ENCODE results near the gene PTBP3. TPM values are rescaled to one million over a fixed set of nuclear protein-coding genes. Genes with fewer than 3 reads are reported as not detected.

PTBP3 gene
- total and polyA plus RNA-seq, 2 of the 13 experiments (the other 11 are each of a cell fraction or from before 2014, with no cell fraction given): 52.8 to 61.1 TPM

DNA sequence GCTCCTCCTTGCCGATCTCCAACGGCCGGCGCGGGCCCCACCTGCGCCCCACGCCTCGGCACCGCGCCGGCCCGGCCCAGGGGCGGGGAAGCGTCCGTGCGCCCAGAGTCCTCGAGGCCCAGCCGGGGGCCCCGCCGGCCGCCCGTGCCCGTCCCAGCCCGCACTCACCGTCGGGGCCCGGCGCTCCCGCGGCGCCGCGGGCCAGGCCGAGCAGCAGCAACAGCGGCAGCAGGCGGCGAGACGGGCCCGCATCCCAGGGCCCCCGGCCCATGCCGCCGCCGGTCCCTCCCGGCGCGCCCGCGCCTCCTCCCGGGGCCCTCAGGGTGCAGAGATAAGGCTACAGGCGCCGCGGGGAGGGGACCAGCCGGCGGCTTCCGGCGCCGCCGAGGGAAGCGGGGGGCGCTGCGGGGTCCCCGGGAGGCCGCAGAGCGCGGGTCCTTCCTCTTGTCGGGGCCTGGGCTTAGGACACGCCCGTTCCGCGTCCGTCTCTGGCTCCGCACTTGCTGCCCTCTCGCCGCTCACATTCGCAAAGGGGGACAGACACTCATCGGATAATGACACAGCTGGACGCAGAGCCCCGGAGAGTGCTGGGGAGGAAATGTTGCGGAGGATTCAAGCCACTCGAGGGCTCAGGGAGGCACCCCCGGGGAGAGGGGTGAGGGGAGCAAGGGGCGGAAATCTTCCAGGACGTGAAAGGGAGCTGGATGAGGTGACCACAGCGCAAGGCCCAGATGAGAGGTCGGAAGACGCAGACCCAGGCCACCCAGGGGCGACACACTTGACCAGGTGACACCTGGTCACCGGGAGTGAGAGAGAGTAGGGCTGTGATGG lies 158.2 kb downstream of the PTBP3 start, which contains the start of gene SUSD1 (continued):
- TF ChIP-seq KLF13 (CRISPR knock-in tag; IDR thresholded peaks at IDR 0.05): no peak
- TF ChIP-seq RFX5 (IDR thresholded peaks at IDR 0.05; ENCODE audit: low read depth, low read length): no peak
- no peak for TF ChIP-seq ERF (CRISPR knock-in tag; IDR thresholded peaks at IDR 0.05)
- no peak for TF ChIP-seq ZFP1 (CRISPR knock-in tag; IDR thresholded peaks at IDR 0.05)
- 0 out of 2 replicates have a peak, but pooled peaks have one; percentile 5 for TF ChIP-seq ZNF281 (CRISPR knock-in tag; IDR thresholded peaks at IDR 0.05; ENCODE audit: borderline replicate concordance)
- TF ChIP-seq KLF9 (CRISPR knock-in tag; IDR thresholded peaks at IDR 0.05; ENCODE audit: low read depth): no peak
- no peak for TF ChIP-seq SRSF4 (IDR thresholded peaks at IDR 0.05; ENCODE audit: low read depth, low read length, poor library complexity, severe bottlenecking)
- TF ChIP-seq ZNF18 (CRISPR knock-in tag; IDR thresholded peaks at IDR 0.05; ENCODE audit: insufficient replicate concordance): no peak
- no peak for TF ChIP-seq MYNN (CRISPR knock-in tag; IDR thresholded peaks at IDR 0.05; ENCODE audit: low read depth)
- TF ChIP-seq, protein P1, sequence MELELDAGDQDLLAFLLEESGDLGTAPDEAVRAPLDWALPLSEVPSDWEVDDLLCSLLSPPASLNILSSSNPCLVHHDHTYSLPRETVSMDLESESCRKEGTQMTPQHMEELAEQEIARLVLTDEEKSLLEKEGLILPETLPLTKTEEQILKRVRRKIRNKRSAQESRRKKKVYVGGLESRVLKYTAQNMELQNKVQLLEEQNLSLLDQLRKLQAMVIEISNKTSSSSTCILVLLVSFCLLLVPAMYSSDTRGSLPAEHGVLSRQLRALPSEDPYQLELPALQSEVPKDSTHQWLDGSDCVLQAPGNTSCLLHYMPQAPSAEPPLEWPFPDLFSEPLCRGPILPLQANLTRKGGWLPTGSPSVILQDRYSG (CRISPR knock-in tag; IDR thresholded peaks at IDR 0.05): no peak
- TF ChIP-seq, protein P2, sequence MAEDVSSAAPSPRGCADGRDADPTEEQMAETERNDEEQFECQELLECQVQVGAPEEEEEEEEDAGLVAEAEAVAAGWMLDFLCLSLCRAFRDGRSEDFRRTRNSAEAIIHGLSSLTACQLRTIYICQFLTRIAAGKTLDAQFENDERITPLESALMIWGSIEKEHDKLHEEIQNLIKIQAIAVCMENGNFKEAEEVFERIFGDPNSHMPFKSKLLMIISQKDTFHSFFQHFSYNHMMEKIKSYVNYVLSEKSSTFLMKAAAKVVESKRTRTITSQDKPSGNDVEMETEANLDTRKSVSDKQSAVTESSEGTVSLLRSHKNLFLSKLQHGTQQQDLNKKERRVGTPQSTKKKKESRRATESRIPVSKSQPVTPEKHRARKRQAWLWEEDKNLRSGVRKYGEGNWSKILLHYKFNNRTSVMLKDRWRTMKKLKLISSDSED (CRISPR knock-in tag; IDR thresholded peaks at IDR 0.05): no peak
- TF ChIP-seq, protein P3, sequence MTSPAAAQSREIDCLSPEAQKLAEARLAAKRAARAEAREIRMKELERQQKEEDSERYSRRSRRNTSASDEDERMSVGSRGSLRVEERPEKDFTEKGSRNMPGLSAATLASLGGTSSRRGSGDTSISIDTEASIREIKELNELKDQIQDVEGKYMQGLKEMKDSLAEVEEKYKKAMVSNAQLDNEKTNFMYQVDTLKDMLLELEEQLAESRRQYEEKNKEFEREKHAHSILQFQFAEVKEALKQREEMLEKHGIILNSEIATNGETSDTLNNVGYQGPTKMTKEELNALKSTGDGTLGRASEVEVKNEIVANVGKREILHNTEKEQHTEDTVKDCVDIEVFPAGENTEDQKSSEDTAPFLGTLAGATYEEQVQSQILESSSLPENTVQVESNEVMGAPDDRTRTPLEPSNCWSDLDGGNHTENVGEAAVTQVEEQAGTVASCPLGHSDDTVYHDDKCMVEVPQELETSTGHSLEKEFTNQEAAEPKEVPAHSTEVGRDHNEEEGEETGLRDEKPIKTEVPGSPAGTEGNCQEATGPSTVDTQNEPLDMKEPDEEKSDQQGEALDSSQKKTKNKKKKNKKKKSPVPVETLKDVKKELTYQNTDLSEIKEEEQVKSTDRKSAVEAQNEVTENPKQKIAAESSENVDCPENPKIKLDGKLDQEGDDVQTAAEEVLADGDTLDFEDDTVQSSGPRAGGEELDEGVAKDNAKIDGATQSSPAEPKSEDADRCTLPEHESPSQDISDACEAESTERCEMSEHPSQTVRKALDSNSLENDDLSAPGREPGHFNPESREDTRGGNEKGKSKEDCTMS (CRISPR knock-in tag; conservative IDR thresholded peaks at IDR 0.05): no peak
- TF ChIP-seq HOXA5 (CRISPR knock-in tag; IDR thresholded peaks at IDR 0.05): no peak
- TF ChIP-seq SRF (IDR thresholded peaks at IDR 0.05; ENCODE audit: low read depth, low read length): no peak
- no peak for TF ChIP-seq ZNF547 (CRISPR knock-in tag; IDR thresholded peaks at IDR 0.05)
- no peak for TF ChIP-seq TP53 (CRISPR knock-in tag; conservative IDR thresholded peaks at IDR 0.05)
- no peak for TF ChIP-seq ZNF510 (CRISPR knock-in tag; IDR thresholded peaks at IDR 0.05; ENCODE audit: low read depth)
- TF ChIP-seq NR2F1 (CRISPR knock-in tag; IDR thresholded peaks at IDR 0.05): no peak
- TF ChIP-seq HMGA1 (CRISPR knock-in tag; conservative IDR thresholded peaks at IDR 0.05): no peak
